Measurements from ENCODE around the gene ZBTB3. TPM values are rescaled to one million over a fixed set of nuclear protein-coding genes. Genes with fewer than 3 reads are reported as not detected.

Gene ZBTB3
- total and polyA plus RNA-seq, 7 donors = 1.5 to 8.7 (median 5.4) TPM

DNA sequence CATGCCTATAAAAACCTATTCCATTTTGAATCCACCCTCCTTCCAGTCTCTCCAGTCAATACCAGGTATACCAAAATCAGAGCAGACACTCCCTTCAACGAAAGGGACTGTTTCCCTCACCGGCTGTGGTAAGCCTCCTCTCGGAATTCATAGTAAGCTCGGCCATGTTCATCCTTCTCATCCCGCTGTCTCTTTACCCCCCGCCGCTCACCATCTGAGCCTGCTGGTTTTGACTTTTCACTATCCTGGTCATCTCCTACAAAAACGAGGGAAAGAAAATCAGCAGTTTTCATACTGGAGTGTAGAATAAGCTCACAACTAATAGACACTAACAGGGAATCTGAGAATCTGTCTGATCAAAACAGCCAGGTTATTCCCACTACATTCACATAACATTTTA, 29.8 kb downstream of the ZBTB3 start:
- intact Hi-C loops (cut with DNase I) = no loop called here
- 37 to 50% (median 40%) methylated on average over 8 of the region's 8 CpGs for WGBS, 3 donors

DNA sequence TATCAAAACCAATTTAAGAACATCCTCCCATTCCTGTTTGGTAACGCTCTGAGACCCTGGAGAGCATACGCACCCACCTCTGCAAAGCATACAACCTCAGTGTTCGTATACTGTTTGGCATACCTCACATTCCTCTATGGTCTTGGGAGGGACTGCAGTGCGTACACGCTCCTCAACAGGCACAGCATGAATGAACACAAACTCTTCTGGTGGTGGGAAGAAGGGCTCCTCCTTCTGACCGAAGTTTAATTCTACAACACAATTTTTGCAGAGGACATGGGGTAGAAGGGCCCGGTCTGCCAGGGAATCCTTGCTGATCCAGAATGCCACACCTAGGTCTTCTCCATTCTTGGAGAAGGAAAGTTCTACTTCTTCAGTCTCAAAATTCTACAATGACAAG, 32.0 kb downstream of the ZBTB3 start:
- WGBS, 3 donors = 73 to 78% (median 76%) methylated on average over 7 of the region's 7 CpGs
- no peak for DNase-seq
- intact Hi-C loops (cut with DNase I) = no loop called here
- H3K27me3 ChIP-seq (ENCODE audit: insufficient read depth in 3 of 3, low read length in 2 of 3) = no peaks in the 10 kb centered on the region
- H3K36me3 ChIP-seq (ENCODE audit: insufficient read depth in 1 of 2, low read depth in 1 of 2) = peaks cover 12 to 78% of the 10 kb centered on the region in 2 donors
- H3K9me3 ChIP-seq = no peaks in the 10 kb centered on the region
- peaks cover 28% of the 10 kb centered on the region for H3K4me1 ChIP-seq
- no peak for ATAC-seq
- H3K4me3 ChIP-seq = no peak overlapping the region
- H3K27ac ChIP-seq = no peak overlapping the region
- TF ChIP-seq, protein P1, sequence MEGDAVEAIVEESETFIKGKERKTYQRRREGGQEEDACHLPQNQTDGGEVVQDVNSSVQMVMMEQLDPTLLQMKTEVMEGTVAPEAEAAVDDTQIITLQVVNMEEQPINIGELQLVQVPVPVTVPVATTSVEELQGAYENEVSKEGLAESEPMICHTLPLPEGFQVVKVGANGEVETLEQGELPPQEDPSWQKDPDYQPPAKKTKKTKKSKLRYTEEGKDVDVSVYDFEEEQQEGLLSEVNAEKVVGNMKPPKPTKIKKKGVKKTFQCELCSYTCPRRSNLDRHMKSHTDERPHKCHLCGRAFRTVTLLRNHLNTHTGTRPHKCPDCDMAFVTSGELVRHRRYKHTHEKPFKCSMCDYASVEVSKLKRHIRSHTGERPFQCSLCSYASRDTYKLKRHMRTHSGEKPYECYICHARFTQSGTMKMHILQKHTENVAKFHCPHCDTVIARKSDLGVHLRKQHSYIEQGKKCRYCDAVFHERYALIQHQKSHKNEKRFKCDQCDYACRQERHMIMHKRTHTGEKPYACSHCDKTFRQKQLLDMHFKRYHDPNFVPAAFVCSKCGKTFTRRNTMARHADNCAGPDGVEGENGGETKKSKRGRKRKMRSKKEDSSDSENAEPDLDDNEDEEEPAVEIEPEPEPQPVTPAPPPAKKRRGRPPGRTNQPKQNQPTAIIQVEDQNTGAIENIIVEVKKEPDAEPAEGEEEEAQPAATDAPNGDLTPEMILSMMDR (IDR thresholded peaks at IDR 0.05) = no peak

More for the DNA sequence above, 29.8 kb downstream of the ZBTB3 start:
- no peak for ATAC-seq
- DNase-seq = no peak
- peaks cover 23% of the 10 kb centered on the region for H3K4me1 ChIP-seq
- no peaks in the 10 kb centered on the region for H3K9me3 ChIP-seq
- TF ChIP-seq, protein P1 (IDR thresholded peaks at IDR 0.05) = no peak
- H3K36me3 ChIP-seq (ENCODE audit: insufficient read depth in 1 of 2, low read depth in 1 of 2) = peaks cover 12 to 56% of the 10 kb centered on the region in 2 donors
- H3K27me3 ChIP-seq (ENCODE audit: insufficient read depth in 3 of 3, low read length in 2 of 3) = no peaks in the 10 kb centered on the region
- no peak overlapping the region for H3K27ac ChIP-seq
- H3K4me3 ChIP-seq = peak overlapping the region; percentile 76

DNA sequence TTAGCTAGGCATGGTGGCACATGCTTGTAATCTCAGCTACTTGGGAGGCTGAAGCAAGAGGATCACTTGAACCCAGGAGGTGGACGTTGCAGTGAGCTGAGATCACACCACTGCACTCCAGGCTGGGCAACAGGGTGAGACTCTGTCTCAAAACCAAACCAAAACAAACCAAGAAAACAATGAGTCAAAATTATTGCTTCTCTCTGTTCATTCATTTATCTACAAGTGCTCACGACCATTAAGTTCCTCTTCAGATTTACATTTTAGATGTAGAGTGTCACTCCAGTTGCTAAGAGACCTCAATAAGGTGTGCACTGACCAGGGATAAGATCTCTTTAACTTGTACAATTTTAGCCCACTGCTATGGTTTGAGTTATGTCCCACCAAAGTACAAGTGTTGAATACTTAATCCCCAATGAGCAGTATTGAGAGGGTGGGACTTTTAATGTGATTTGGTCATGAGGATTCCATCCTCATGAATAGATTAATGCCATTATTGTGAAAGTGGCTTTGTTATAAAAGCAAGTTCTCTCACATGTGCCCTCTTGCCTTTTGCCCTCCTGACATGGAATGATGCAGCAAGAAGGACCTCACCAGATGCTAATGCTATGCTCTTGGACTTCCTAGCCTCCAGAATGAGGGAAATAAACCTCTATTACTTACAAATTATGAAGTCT, 34.5 kb downstream of the ZBTB3 start:
- Histone ChIP-seq H3K27me3 (ENCODE audit: insufficient read depth in 3 of 3, low read length in 2 of 3) (no peaks in the 10 kb centered on the region), H3K4me3 (no peak overlapping the region), H3K36me3 (ENCODE audit: insufficient read depth in 1 of 2, low read depth in 1 of 2) (peaks cover 24 to 99% of the 10 kb centered on the region in 2 donors), H3K4me1 (peaks cover 14% of the 10 kb centered on the region), H3K27ac (no peak overlapping the region), H3K9me3 (no peaks in the 10 kb centered on the region)
- DNase-seq (no peak), ATAC-seq (no peak)
- WGBS, 3 donors = 80 to 89% (median 80%) methylated on average over 2 of the region's 2 CpGs
- intact Hi-C loops (cut with DNase I) = no loop called here
- TF ChIP-seq, protein P1 (IDR thresholded peaks at IDR 0.05) = no peak

DNA sequence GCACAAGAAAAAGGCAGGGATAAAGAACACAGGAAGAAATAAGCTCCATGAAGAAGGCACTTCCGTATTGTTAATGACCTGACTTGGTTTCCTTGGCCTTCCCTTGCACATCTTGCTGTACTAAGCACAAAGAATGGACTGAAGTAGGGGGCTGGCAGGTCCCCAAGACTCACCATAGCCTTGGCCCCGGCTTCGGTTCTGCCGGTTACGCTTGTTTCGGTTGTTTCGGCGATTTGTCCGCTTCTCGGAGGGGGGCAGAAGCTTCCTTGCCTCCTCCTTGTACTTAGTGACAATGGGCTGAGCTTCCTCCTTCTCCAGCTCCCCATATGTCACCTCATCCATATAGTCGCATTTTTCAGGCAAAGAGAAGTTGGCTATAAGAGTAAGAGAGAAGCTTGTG, 37.1 kb downstream of the ZBTB3 start:
- Histone ChIP-seq H3K4me1 (peaks cover 16% of the 10 kb centered on the region), H3K36me3 (ENCODE audit: insufficient read depth in 1 of 2, low read depth in 1 of 2) (peaks cover 21 to 99% of the 10 kb centered on the region in 2 donors), H3K9me3 (no peaks in the 10 kb centered on the region), H3K4me3 (no peak overlapping the region), H3K27me3 (ENCODE audit: insufficient read depth in 3 of 3, low read length in 2 of 3) (no peaks in the 10 kb centered on the region), H3K27ac (peak overlapping the region; percentile 47)
- TF ChIP-seq, protein P1 (IDR thresholded peaks at IDR 0.05) = no peak
- no peak for DNase-seq
- ATAC-seq = no peak
- intact Hi-C loops (cut with DNase I) = no loop called here
- whole genome bisulfite sequencing, 3 donors = 51 to 69% (median 60%) methylated on average over 11 of the region's 11 CpGs

DNA sequence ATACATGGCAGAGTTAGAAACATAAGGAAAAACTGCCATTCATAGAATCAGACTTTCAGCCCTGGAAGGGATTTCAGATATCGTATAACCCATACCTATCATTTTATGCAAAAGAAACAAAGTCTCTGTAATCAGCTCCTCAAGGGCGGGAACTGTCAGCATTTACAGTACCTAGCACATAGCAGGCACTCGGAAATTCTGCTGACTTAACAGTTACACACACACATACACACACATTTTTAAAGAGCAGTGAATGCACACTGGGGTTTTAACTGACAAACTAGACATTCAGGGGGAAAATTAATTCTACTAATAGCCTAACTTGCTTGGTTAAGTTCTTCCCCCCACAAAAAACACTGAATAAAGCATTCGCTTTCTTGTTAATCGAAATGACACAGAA, 37.8 kb downstream of the ZBTB3 start:
- ATAC-seq (no peak), DNase-seq (no peak)
- intact Hi-C loops (cut with DNase I) = no loop called here
- Histone ChIP-seq H3K27me3 (ENCODE audit: insufficient read depth in 3 of 3, low read length in 2 of 3) (no peaks in the 10 kb centered on the region), H3K27ac (no peak overlapping the region), H3K36me3 (ENCODE audit: insufficient read depth in 1 of 2, low read depth in 1 of 2) (peaks cover 19 to 99% of the 10 kb centered on the region in 2 donors), H3K4me1 (peaks cover 16% of the 10 kb centered on the region), H3K9me3 (no peaks in the 10 kb centered on the region), H3K4me3 (no peak overlapping the region)
- WGBS, 3 donors = 82 to 91% (median 83%) methylated on average over 5 of the region's 5 CpGs
- TF ChIP-seq, protein P1 (IDR thresholded peaks at IDR 0.05) = no peak
